Measurements from ENCODE around the gene TRIM54. TPM values are rescaled to one million over a fixed set of nuclear protein-coding genes. Genes with fewer than 3 reads are reported as not detected.

Gene TRIM54
- total and polyA plus RNA-seq, 4 donors = 0.03 TPM; not detected in 3

DNA sequence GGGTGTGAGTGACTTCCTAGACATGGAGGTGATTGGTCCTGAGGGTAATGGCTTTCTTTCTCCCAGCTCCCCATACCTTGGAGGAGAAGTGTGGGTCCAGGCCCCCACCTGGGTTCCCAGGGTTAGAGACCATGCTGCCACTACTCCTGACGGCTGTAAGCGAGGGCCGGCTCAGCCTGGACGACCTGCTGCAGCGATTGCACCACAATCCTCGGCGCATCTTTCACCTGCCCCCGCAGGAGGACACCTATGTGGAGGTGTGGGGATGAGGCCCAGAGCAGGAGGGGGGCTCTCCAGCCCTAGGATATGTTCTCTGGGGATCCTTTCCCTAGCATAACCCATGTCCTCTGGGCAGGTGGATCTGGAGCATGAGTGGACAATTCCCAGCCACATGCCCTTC lies 43.3 kb upstream of the TRIM54 start (continued):
- TF ChIP-seq, protein P1, sequence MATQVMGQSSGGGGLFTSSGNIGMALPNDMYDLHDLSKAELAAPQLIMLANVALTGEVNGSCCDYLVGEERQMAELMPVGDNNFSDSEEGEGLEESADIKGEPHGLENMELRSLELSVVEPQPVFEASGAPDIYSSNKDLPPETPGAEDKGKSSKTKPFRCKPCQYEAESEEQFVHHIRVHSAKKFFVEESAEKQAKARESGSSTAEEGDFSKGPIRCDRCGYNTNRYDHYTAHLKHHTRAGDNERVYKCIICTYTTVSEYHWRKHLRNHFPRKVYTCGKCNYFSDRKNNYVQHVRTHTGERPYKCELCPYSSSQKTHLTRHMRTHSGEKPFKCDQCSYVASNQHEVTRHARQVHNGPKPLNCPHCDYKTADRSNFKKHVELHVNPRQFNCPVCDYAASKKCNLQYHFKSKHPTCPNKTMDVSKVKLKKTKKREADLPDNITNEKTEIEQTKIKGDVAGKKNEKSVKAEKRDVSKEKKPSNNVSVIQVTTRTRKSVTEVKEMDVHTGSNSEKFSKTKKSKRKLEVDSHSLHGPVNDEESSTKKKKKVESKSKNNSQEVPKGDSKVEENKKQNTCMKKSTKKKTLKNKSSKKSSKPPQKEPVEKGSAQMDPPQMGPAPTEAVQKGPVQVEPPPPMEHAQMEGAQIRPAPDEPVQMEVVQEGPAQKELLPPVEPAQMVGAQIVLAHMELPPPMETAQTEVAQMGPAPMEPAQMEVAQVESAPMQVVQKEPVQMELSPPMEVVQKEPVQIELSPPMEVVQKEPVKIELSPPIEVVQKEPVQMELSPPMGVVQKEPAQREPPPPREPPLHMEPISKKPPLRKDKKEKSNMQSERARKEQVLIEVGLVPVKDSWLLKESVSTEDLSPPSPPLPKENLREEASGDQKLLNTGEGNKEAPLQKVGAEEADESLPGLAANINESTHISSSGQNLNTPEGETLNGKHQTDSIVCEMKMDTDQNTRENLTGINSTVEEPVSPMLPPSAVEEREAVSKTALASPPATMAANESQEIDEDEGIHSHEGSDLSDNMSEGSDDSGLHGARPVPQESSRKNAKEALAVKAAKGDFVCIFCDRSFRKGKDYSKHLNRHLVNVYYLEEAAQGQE (IDR thresholded peaks at IDR 0.05) = no peak
- TF ChIP-seq, protein P2, sequence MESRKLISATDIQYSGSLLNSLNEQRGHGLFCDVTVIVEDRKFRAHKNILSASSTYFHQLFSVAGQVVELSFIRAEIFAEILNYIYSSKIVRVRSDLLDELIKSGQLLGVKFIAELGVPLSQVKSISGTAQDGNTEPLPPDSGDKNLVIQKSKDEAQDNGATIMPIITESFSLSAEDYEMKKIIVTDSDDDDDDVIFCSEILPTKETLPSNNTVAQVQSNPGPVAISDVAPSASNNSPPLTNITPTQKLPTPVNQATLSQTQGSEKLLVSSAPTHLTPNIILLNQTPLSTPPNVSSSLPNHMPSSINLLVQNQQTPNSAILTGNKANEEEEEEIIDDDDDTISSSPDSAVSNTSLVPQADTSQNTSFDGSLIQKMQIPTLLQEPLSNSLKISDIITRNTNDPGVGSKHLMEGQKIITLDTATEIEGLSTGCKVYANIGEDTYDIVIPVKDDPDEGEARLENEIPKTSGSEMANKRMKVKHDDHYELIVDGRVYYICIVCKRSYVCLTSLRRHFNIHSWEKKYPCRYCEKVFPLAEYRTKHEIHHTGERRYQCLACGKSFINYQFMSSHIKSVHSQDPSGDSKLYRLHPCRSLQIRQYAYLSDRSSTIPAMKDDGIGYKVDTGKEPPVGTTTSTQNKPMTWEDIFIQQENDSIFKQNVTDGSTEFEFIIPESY (IDR thresholded peaks at IDR 0.05) = no peak

DNA sequence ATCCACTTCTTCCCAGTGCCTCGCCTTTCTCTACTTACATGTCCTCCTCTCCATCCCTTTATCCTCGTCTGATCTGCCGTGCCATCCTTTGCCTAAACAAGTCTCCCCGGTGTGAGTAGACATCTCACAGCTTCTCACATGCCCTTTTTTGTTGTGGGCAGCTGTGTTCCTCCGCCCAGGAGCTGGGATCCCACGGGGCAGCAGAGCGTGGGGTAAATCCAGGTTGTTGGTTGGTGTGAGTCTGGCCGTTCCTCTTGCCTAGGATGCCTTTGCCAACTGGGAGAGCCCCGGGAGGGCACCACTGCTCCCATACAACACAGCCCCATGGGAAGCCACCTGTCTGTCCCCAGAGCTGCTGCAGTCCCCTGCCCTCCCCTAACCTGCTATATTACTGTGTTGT lies 41.8 kb upstream of the TRIM54 start:
- TF ChIP-seq, protein P3, sequence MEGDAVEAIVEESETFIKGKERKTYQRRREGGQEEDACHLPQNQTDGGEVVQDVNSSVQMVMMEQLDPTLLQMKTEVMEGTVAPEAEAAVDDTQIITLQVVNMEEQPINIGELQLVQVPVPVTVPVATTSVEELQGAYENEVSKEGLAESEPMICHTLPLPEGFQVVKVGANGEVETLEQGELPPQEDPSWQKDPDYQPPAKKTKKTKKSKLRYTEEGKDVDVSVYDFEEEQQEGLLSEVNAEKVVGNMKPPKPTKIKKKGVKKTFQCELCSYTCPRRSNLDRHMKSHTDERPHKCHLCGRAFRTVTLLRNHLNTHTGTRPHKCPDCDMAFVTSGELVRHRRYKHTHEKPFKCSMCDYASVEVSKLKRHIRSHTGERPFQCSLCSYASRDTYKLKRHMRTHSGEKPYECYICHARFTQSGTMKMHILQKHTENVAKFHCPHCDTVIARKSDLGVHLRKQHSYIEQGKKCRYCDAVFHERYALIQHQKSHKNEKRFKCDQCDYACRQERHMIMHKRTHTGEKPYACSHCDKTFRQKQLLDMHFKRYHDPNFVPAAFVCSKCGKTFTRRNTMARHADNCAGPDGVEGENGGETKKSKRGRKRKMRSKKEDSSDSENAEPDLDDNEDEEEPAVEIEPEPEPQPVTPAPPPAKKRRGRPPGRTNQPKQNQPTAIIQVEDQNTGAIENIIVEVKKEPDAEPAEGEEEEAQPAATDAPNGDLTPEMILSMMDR (IDR thresholded peaks at IDR 0.05; ENCODE audit: low read depth, low read length, missing input control) = no peak
- no peak for TF ChIP-seq EGR1 (IDR thresholded peaks at IDR 0.05; ENCODE audit: low read depth in 2 of 2)
- TF ChIP-seq HNF4G (IDR thresholded peaks at IDR 0.05) = no peak
- TF ChIP-seq TAF1 (conservative IDR thresholded peaks at IDR 0.05) = no peak
- TF ChIP-seq JUND (IDR thresholded peaks at IDR 0.05) = no peak
- no peak for TF ChIP-seq SP1 (IDR thresholded peaks at IDR 0.05)
- TF ChIP-seq, protein P4, sequence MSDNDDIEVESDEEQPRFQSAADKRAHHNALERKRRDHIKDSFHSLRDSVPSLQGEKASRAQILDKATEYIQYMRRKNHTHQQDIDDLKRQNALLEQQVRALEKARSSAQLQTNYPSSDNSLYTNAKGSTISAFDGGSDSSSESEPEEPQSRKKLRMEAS (IDR thresholded peaks at IDR 0.05) = no peak
- TF ChIP-seq FOXA1 (IDR thresholded peaks at IDR 0.05) = no peak
- TF ChIP-seq, protein P2 (IDR thresholded peaks at IDR 0.05) = no peak
- no peak for TF ChIP-seq RXRA (IDR thresholded peaks at IDR 0.05)
- no peak for TF ChIP-seq HNF4A (conservative IDR thresholded peaks at IDR 0.05)
- no peak for TF ChIP-seq RAD21 (IDR thresholded peaks at IDR 0.05)
- TF ChIP-seq YY1 (IDR thresholded peaks at IDR 0.05) = no peak
- no peak for TF ChIP-seq GABPA (IDR thresholded peaks at IDR 0.05 in 1 of 2, conservative IDR thresholded peaks at IDR 0.05 in 1 of 2)
- TF ChIP-seq NR2F2 (IDR thresholded peaks at IDR 0.05) = no peak
- TF ChIP-seq, protein P1 (IDR thresholded peaks at IDR 0.05) = no peak
- TF ChIP-seq, protein P5, sequence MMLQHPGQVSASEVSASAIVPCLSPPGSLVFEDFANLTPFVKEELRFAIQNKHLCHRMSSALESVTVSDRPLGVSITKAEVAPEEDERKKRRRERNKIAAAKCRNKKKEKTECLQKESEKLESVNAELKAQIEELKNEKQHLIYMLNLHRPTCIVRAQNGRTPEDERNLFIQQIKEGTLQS (IDR thresholded peaks at IDR 0.05) = no peak
- no peak for TF ChIP-seq FOXA2 (IDR thresholded peaks at IDR 0.05)
- peaks cover 30 to 88% (median 71%) of the 10 kb centered on the region in 4 donors for H3K36me3 ChIP-seq (ENCODE audit: control insufficient read depth in 4 of 4, insufficient read depth in 3 of 4, low read depth in 1 of 4, low read length in 3 of 4)
- no peaks in the 10 kb centered on the region for H3K4me1 ChIP-seq (ENCODE audit: control insufficient read depth in 4 of 4, insufficient read depth in 4 of 4, low read length in 3 of 4)
- no peak overlapping the region for H3K4me3 ChIP-seq (ENCODE audit: low read depth in 1 of 3, low read length in 3 of 3)
- no peak overlapping the region for H3K27ac ChIP-seq (ENCODE audit: low read depth in 1 of 2, low read length in 2 of 2)
- H3K27me3 ChIP-seq (ENCODE audit: control insufficient read depth in 4 of 4, insufficient read depth in 4 of 4, low read length in 3 of 4) = no peaks in the 10 kb centered on the region
- WGBS = 96% methylated on average over 9 of the region's 9 CpGs
- DNase-seq (ENCODE audit: low spot score) = no peak
- no peak overlapping the region for H3K9ac ChIP-seq (ENCODE audit: low read depth in 1 of 2, low read length in 2 of 2)
- H3K9me3 ChIP-seq (ENCODE audit: control insufficient read depth in 4 of 4, low read length in 3 of 4) = no peaks in the 10 kb centered on the region
